Hippocampal formation (tissue), 2 donors: ENCODE data around the gene IL1RN.

Experiments used
- DNase-seq, 2 donors: peaks; one replicate each; lab custom pipeline; 2025; lab: John Stamatoyannopoulos, UW

IL1RN gene

GRCh38 chr2:113156278-113157117 is 29.1 kb downstream of the IL1RN start:
- DNase-seq = no peak

GRCh38 chr2:113157118-113157896 is 29.9 kb downstream of the IL1RN start:
- no peak for DNase-seq

- no peak for DNase-seq
Measured at GRCh38 chr2:113157897-113158753, 30.7 kb downstream of the IL1RN start.

GRCh38 chr2:113158884-113159553 is 31.6 kb downstream of the IL1RN start:
- DNase-seq = no peak

GRCh38 chr2:113160248-113160647 is 32.9 kb downstream of the IL1RN start:
- DNase-seq = no peak

GRCh38 chr2:113160962-113161361 is 33.6 kb downstream of the IL1RN start:
- DNase-seq = no peak

GRCh38 chr2:113162173-113162572 is 34.8 kb downstream of the IL1RN start:
- DNase-seq = no peak

GRCh38 chr2:113162869-113163268 is 35.5 kb downstream of the IL1RN start:
- DNase-seq = no peak

- no peak for DNase-seq
Measured at GRCh38 chr2:113164215-113164929, 37.0 kb downstream of the IL1RN start.

GRCh38 chr2:113164930-113165585 is 37.7 kb downstream of the IL1RN start:
- no peak for DNase-seq

GRCh38 chr2:113166187-113166645 is 38.8 kb downstream of the IL1RN start:
- no peak for DNase-seq

- no peak for DNase-seq
Measured at GRCh38 chr2:113167115-113167932, 39.9 kb downstream of the IL1RN start.

- no peak for DNase-seq
Measured at GRCh38 chr2:113167962-113168340, 40.6 kb downstream of the IL1RN start.

GRCh38 chr2:113169002-113169530 is 41.7 kb downstream of the IL1RN start:
- DNase-seq = no peak

- no peak for DNase-seq
Measured at GRCh38 chr2:113169586-113169985, 42.2 kb downstream of the IL1RN start.

- no peak for DNase-seq
Measured at GRCh38 chr2:113171334-113172075, 44.1 kb downstream of the IL1RN start.

- DNase-seq = no peak
Measured at GRCh38 chr2:113172721-113173541, 45.5 kb downstream of the IL1RN start.
